Gastrocnemius medialis (tissue), 4 donors: ENCODE measurements around the gene TAF7.

Source experiments
- CTCF ChIP-seq, 5 experiments: fragments of 450-650 bp in 3 of 5; fragments of 200-600 bp in 2 of 5; sonication (generic) in 2 of 5; IDR thresholded peaks in 4 of 5; conservative IDR thresholded peaks in 1 of 5; 1 replicate in 4 of 5; 2 replicates in 1 of 5; pipeline ENCODE4 v1.5.1; 2016 to 2019; ENCODE audit warnings: antibody characterized with exemption in 5 of 5, mild to moderate bottlenecking in 3 of 5, moderate library complexity in 3 of 5
- POLR2A ChIP-seq, 2 donors: fragments of 450-650 bp; IDR thresholded peaks; one replicate each; pipeline ENCODE4 v1.6.1; 2017; ENCODE audit warnings: antibody characterized with exemption in 2 of 2, mild to moderate bottlenecking in 2 of 2, moderate library complexity in 2 of 2

GRCh38 chr5:141360685-141361084 lies 40.1 kb upstream of the TAF7 start:
- no peak for TF ChIP-seq CTCF (IDR thresholded peaks at IDR 0.05 in 4 of 5, conservative IDR thresholded peaks at IDR 0.05 in 1 of 5)
- TF ChIP-seq POLR2A (IDR thresholded peaks at IDR 0.05), result no peak
